CMK (cell line): ENCODE data around the gene MRFAP1L1.
A peak's percentile ranks its signal among the peaks of the same experiment; 100 is the strongest.

Experiments used
- DNase-seq: peaks from one replicate; pipeline ENCODE4 v3.0.0-alpha.2; 2010; ENCODE audit warnings: low read depth

MRFAP1L1 gene

DNA sequence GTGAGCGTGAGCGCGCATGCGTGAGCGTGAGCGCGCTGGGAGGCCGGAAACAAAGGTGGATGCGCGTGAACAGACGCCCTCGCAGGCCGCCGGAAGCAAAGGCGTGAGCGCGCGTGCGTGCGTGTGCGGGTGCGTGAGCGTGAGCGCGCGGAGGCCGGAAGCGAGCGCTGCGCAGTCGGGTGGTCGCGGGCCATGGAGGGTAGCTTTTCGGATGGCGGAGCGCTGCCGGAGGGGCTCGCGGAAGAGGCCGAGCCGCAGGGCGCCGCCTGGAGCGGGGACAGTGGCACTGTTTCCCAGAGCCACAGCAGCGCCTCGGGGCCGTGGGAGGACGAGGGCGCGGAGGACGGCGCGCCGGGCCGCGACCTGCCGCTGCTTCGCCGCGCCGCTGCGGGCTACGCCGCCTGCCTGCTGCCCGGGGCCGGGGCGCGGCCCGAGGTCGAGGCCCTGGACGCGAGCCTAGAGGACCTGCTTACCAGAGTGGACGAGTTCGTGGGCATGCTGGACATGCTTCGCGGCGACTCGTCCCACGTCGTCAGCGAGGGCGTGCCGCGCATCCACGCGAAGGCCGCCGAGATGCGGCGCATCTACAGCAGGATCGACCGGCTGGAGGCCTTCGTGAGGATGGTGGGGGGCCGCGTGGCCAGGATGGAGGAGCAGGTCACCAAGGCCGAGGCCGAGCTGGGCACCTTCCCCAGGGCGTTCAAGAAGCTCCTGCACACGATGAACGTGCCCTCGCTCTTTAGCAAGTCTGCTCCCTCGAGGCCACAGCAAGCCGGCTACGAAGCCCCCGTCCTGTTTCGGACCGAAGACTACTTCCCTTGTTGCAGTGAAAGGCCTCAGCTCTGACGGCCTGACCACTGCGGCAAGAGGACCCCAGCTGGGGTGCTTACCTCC lies 6.6 kb upstream of the MRFAP1L1 start, which contains the start of gene BLOC1S4:
Gene BLOC1S4 (plus strand): TSS at position 157 of the 894 bp plus-strand sequence. CDS start 36 bp downstream, at position 193.
- peak; percentile 94 for DNase-seq

DNA sequence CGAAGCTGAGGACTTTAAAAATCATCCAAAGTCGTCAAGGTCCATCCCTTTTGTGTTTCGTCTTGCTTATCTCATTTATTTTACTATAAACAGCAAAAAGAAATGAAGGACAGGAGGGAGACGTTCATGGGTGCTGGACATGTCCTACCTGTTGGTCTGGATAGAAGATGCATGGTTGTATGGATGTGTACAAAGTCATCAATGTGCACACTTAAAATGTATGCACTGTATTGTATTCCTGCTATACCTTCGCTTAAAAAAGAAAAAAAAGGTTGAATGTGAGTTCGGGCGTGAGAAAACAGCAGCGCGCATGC lies 6.0 kb upstream of the MRFAP1L1 start:
- no peak for DNase-seq

DNA sequence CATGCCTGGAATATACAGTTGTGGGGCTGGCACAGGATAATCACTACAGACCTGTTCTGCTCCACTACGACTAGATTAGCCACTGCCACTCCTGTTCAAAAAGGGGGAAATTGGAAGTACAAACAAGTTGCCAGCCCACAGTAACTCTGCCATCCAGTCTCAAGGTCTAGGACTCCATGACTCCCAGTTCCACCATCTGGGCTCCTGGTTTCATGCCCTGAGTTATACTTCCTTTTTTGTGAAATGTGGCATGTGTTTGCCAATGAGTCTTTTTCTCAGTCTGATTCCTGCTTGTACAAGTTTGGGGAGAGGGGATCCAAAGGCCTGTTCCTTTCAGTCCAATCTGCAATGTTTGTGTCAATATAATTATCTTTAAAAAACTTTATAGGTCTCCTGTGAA lies 5.3 kb upstream of the MRFAP1L1 start:
- no peak for DNase-seq

DNA sequence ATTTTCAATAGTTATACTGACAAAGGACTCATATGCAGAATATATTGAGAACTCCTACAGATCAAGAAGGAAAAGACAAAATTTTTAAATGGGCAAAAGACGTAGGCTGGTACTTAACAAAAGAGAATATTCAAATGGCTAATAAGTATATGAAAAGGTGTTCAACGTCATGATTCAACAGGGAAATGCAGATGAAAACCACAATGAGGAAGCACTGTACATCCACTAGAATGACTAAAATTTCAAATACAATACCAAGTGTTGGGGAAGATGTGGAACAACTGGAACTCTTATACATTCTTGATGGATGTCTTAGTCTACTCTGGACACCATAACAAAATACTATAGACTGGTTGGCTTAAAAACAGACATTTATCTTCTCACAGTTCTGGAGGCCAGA lies 1.3 kb upstream of the MRFAP1L1 start:
- DNase-seq: no peak

- DNase-seq: no peak
Measured at GRCh38 chr4:6710282-6710681, 617 bp upstream of the MRFAP1L1 start.

DNA sequence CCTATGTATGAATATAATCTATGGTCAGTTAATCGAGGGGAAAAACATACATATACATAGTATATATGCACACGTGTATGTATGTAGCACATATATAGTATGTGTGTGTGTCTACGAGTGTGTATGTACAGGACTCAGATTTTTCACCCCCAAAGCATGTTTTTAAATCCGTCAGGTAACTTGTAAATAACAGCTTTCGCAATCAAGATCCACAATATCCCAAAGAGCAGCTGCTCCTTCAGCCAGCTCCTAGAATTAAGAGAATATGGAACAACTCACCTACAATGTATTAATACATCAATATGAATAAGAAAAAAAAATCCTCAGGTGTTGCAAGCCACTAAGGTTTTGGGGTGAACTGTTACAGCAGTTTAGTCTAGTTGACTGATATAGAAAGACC lies 3.5 kb downstream of the MRFAP1L1 start:
- no peak for DNase-seq

DNA sequence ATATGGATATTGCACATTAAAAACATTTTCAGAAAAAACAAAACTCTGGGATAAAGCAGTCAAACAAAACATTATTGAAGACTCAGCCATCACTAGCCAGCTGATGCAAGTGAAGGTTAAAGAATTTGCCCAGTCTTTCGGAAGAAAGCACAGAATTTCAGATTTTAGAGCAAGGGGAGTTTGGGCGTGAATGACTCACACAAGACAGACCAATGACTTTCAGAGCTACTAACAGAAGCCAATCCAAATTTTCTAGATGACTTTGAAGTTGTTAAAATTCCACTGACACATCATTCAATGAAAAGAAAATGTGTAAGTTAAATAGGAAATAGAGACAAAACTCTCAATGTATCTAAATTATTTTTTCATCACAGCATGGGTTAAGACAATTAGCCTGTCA lies 4.0 kb downstream of the MRFAP1L1 start:
- DNase-seq: no peak

- DNase-seq: no peak
Measured at GRCh38 chr4:6703786-6704185, 5.9 kb downstream of the MRFAP1L1 start.

GRCh38 chr4:6702761-6703160 lies 6.9 kb downstream of the MRFAP1L1 start:
- no peak for DNase-seq

DNA sequence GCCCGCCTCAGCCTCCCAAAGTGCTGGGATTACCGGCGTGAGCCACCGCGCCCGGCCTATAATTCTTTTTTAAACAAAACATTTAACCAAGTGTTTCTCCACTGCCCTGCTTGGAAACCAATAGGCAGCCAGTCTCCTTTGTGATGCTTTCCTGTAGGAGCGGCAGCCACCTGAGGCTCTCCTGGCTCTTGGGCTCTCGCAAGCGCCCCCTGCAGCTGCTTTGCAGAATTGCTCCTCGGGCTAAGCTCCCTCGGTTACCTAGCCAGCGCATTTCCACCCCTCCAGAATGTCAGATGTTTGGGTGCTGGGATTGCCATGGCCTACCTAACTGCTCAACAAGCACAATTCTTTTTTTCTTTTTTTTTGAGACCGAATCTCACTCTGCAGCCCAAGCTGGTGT lies 8.3 kb downstream of the MRFAP1L1 start:
- no peak for DNase-seq

- no peak for DNase-seq
Measured at GRCh38 chr4:6699903-6700302, 9.8 kb downstream of the MRFAP1L1 start.

DNA sequence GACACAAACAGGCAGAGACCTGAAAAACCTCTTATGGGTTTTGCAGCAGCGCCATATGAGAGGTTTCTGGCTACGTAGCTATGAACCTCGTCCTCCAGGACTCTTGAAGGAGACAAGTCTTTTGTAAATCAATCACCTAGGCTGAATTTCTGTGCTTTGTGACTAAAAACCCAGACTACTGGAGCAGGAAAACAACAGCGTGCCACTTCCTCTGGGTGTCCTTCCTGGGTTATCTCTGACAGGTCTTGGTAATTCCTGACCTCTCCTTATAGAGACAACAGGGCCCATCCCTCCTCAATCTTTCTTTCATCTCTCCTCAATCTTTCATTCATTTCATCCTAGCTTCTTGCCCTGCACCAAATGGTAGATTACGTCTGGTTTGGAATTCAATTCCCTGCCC lies 10.3 kb downstream of the MRFAP1L1 start:
- no peak for DNase-seq

DNA sequence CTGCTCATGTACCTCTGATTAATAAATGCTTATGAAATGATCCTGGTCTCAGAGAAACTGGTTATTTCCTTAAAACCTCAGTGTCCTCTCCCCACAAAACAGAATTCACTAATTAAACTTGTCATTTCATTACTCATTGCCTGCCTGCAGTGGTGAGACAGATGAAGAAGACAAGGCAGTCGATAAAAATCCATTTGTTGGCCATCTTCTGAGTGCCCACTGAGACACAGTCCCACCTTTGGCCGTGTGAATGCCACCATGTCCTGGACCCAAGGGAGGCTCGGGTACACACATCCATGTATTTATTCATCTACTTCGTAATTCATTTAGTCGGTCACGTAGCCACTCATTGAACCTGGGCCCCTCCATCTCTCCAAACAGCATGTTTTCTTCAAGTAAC lies 12.5 kb downstream of the MRFAP1L1 start:
- DNase-seq: no peak

DNA sequence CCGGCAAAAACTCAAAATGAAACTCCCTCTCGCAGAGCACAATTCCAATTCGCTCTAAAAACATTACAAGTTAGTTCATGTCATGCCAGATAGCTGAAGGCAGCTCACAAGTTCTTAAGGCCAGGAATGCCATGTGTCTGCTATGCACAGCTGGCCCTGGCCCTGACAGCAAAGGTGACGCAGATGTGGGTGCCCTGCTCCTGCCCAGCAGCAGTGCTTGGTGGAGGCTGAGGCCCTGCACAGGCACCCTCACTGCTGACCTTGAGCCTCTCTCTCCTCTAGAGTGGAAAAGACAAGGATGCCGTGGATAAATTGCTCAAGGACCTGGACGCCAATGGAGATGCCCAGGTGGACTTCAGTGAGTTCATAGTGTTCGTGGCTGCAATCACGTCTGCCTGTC lies 13.1 kb downstream of the MRFAP1L1 start:
- DNase-seq: no peak

- no peak for DNase-seq
Measured at GRCh38 chr4:6695660-6696610, 13.7 kb downstream of the MRFAP1L1 start.

DNA sequence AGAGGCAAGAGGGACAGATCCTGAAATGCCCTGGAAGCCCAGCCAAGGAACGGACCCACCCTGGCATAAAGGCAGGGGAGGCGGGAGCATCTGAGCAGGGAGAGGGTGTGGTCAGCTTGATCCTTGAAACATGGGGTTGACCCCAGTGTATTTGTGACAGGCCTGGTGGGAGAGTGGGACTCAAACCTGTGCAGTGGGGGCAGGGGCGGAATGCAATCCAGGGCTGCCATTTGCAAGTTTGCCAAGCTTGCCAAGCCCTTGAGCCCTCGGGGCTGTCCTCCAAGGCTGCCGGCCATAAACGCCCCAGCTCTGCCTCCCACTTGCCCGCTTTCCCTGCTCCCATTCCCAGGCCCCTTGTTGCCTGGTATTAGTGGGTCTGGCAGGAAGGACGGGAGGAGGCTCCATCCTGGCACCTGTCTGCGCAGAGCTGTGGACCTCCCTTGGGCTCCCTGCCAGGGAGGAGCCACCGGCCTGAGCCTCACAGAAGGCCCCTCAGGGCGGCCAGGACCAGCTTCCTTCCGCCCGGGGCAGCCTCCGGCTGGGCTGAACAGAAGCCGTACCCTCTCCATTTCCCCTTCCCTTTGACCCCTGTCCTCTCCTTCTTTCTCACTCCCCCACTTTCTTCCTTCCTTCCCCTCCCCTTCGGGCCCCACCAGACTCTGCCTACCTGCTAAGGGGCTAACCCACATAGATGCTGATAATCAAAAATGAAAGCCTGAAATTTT lies 15.3 kb downstream of the MRFAP1L1 start:
- no peak for DNase-seq

- peak; percentile 84 for DNase-seq
Measured at GRCh38 chr4:6693231-6694176, 16.2 kb downstream of the MRFAP1L1 start, which contains the start of gene S100P. Gene S100P, plus strand, starts transcription at chr4:6693878. Its CDS starts 55 bp downstream, at chr4:6693933.

DNA sequence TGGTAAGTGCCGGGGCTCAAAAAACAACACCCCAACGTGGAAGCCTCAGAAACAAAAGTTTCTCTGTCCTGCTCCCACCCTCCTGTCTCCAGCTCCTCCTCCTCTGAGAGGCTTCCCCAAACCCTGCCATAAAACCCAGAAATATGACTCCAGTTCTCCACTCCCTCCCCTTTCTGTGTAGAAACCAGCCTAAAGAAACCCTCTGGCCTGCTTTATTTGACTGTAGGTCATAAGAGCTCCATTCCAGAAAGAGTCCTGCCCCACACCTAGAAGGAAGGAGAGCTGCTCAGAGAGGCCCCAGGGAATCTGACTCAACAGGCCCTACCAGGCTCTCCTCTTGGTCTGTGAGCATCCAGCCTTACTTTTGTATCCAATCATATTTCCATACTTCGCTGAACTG lies 16.9 kb downstream of the MRFAP1L1 start:
- DNase-seq: no peak

GRCh38 chr4:6692379-6692778 lies 17.3 kb downstream of the MRFAP1L1 start:
- DNase-seq: no peak

GRCh38 chr4:6689506-6689960 lies 20.1 kb downstream of the MRFAP1L1 start:
- DNase-seq: no peak
